Measurements from ENCODE around the gene PIGU. TPM values are rescaled to one million over a fixed set of nuclear protein-coding genes. Genes with fewer than 3 reads are reported as not detected.
A peak's percentile ranks its signal among the peaks of the same experiment; 100 is the strongest.

The PIGU gene
- total and polyA plus RNA-seq, 2 of the 13 experiments (the other 11 are each of a cell fraction or from before 2014, with no cell fraction given): 45.5 to 231 TPM

DNA sequence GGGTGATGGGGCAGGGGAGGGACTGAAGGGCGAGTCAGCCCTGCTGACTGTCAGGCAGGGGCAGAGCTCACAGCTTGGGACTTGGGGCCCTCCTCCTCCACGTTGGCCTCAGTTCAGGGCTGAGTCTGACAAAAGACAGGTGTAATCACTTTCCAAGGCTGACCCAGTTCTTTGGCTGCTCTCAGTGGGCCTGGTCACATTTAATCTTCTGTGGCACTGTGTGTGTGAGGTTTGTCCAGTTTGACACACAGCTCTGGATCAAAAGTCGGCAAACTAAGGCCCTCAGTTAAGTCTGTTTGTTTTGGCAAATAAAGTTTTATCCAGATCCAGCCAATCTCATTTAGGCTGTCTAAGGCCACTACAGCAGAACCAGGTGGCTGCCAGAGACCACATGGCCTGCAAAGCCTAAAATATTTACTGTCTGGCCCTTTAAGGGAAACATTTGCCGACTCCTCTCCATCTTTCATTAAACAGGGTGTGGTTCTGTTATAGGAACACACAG, 123.5 kb downstream of the PIGU start (continued):
- TF ChIP-seq MXD4 (CRISPR knock-in tag; IDR thresholded peaks at IDR 0.05) (no peak), ZNF451 (CRISPR knock-in tag; IDR thresholded peaks at IDR 0.05) (no peak), BCL6 (CRISPR knock-in tag; IDR thresholded peaks at IDR 0.05) (no peak), MIER3 (CRISPR knock-in tag; IDR thresholded peaks at IDR 0.05; ENCODE audit: borderline replicate concordance) (no peak), ZNF569 (CRISPR knock-in tag; IDR thresholded peaks at IDR 0.05; ENCODE audit: borderline replicate concordance) (no peak), ZNF580 (CRISPR knock-in tag; IDR thresholded peaks at IDR 0.05; ENCODE audit: borderline replicate concordance, low read depth) (no peak), ZNF282 (IDR thresholded peaks at IDR 0.05; ENCODE audit: partially characterized antibody) (no peak), THAP7 (CRISPR knock-in tag; IDR thresholded peaks at IDR 0.05) (0 out of 2 replicates have a peak, but pooled peaks have one; percentile 51), DR1 (CRISPR knock-in tag; IDR thresholded peaks at IDR 0.05) (no peak), RARA (CRISPR knock-in tag; IDR thresholded peaks at IDR 0.05) (0 out of 2 replicates have a peak, but pooled peaks have one; percentile 13), ZBTB7A (CRISPR knock-in tag; IDR thresholded peaks at IDR 0.05) (no peak), ZNF83 (CRISPR knock-in tag; IDR thresholded peaks at IDR 0.05; ENCODE audit: borderline replicate concordance) (no peak), RBAK (CRISPR knock-in tag; IDR thresholded peaks at IDR 0.05) (no peak), ZNF761 (CRISPR knock-in tag; conservative IDR thresholded peaks at IDR 0.05) (no peak), ZFP36 (IDR thresholded peaks at IDR 0.05; ENCODE audit: borderline replicate concordance, low read depth, low read length, partially characterized antibody) (peak; percentile 74), ZNF720 (CRISPR knock-in tag; IDR thresholded peaks at IDR 0.05) (no peak), ZNF496 (CRISPR knock-in tag; IDR thresholded peaks at IDR 0.05; ENCODE audit: insufficient replicate concordance) (no peak), ZSCAN12 (CRISPR knock-in tag; IDR thresholded peaks at IDR 0.05) (no peak), SALL2 (CRISPR knock-in tag; IDR thresholded peaks at IDR 0.05) (0 out of 2 replicates have a peak, but pooled peaks have one; percentile 38), HNF1B (CRISPR knock-in tag; IDR thresholded peaks at IDR 0.05) (no peak)
- TF ChIP-seq, protein P1, sequence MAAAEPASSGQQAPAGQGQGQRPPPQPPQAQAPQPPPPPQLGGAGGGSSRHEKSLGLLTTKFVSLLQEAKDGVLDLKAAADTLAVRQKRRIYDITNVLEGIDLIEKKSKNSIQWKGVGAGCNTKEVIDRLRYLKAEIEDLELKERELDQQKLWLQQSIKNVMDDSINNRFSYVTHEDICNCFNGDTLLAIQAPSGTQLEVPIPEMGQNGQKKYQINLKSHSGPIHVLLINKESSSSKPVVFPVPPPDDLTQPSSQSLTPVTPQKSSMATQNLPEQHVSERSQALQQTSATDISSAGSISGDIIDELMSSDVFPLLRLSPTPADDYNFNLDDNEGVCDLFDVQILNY (CRISPR knock-in tag; conservative IDR thresholded peaks at IDR 0.05): no peak
- TF ChIP-seq, protein P2, sequence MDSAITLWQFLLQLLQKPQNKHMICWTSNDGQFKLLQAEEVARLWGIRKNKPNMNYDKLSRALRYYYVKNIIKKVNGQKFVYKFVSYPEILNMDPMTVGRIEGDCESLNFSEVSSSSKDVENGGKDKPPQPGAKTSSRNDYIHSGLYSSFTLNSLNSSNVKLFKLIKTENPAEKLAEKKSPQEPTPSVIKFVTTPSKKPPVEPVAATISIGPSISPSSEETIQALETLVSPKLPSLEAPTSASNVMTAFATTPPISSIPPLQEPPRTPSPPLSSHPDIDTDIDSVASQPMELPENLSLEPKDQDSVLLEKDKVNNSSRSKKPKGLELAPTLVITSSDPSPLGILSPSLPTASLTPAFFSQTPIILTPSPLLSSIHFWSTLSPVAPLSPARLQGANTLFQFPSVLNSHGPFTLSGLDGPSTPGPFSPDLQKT (CRISPR knock-in tag; IDR thresholded peaks at IDR 0.05; ENCODE audit: borderline replicate concordance): no peak
